ENCODE measurements around the gene FAT4.

DNA sequence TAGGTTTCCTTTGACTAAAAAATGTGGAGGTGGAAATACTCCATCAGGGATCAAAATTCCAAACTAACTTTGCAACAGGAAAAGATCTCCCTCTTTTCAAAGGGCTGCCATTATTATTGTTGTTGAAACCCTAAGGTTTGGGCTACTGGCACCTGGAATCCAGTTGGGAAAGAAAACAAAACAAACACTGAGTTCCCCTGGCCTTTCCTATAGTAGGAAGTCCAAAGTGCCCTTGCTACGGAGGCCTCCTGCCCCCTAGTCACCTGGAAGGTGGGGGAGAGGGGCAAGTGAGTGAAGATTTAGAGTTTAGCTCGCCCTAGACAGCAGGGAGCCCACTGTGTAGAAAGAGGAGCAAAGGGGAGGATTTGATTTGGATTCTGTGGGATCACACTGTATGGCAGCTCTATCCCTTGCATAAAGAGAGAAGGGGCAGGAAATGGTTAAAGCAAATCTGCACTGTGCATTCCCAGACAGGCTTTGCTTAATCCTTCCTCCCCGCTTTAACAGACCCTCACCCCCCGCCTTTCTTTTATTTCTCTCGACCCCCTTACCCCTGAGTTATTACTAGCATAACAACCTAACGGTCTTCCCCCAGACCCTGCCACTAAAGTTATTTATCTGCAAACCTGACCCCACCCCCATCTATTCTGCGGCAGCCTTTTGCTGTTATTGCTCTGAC lies 627 bp upstream of the FAT4 start:
- TF ChIP-seq, protein P1, sequence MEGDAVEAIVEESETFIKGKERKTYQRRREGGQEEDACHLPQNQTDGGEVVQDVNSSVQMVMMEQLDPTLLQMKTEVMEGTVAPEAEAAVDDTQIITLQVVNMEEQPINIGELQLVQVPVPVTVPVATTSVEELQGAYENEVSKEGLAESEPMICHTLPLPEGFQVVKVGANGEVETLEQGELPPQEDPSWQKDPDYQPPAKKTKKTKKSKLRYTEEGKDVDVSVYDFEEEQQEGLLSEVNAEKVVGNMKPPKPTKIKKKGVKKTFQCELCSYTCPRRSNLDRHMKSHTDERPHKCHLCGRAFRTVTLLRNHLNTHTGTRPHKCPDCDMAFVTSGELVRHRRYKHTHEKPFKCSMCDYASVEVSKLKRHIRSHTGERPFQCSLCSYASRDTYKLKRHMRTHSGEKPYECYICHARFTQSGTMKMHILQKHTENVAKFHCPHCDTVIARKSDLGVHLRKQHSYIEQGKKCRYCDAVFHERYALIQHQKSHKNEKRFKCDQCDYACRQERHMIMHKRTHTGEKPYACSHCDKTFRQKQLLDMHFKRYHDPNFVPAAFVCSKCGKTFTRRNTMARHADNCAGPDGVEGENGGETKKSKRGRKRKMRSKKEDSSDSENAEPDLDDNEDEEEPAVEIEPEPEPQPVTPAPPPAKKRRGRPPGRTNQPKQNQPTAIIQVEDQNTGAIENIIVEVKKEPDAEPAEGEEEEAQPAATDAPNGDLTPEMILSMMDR (IDR thresholded peaks at IDR 0.05): no peak
- TF ChIP-seq POLR2A (IDR thresholded peaks at IDR 0.05): no peak
